OCI-LY7 (cell line): ENCODE results near the gene RNF182. TPM values are rescaled to one million over a fixed set of nuclear protein-coding genes. Genes with fewer than 3 reads are reported as not detected.

Experiments used
- BruUV-seq: library from RNA; stranded (reverse); fragments of 400-500 nt; replicated peaks from 2 replicates; lab custom pipeline; 2021; lab: Mats Ljungman, UMichigan
- CTCF ChIA-PET: fragments of 300-600 bp; sonication (Branson Sonifier 250); formaldehyde crosslinking; loops from one replicate; lab custom pipeline; 2022; ENCODE audit warnings: antibody characterized with exemption; ENCODE audit not compliant: unreplicated experiment; lab: Charles Lee
- POLR2A ChIA-PET: fragments of 300-600 bp; sonication (Branson Sonifier 250); formaldehyde crosslinking; loops from one replicate; lab custom pipeline; 2022; ENCODE audit warnings: antibody characterized with exemption; lab: Charles Lee
- DNase-seq: peaks from one replicate; pipeline ENCODE4 v3.0.0-alpha.2; 2015; ENCODE audit warnings: low spot score
- H2AFZ ChIP-seq: fragments of 200-600 bp; sonication (generic), shearing (Covaris generic); 2 replicates; pipeline ENCODE4 v1.6.1; 2014; ENCODE audit warnings: mild to moderate bottlenecking, antibody characterized with exemption, low read length, moderate library complexity
- H3K27ac ChIP-seq: fragments of 200-600 bp; sonication (generic); 2 replicates; pipeline ENCODE4 v1.5.1; 2014; ENCODE audit warnings: mixed run types, low read depth, mild to moderate bottlenecking, moderate library complexity, low read length, inconsistent platforms; ENCODE audit not compliant: poor library complexity, severe bottlenecking
- H3K36me3 ChIP-seq: fragments of 200-600 bp; sonication (generic); 2 replicates; pipeline ENCODE4 v1.6.1; 2014; ENCODE audit warnings: mild to moderate bottlenecking, antibody characterized with exemption, low read length, moderate library complexity, mixed read lengths; ENCODE audit not compliant: insufficient read depth
- H3K4me1 ChIP-seq: fragments of 200-600 bp; sonication (generic); 2 replicates; pipeline ENCODE4 v1.5.1; 2014; ENCODE audit warnings: mild to moderate bottlenecking, low read length; ENCODE audit not compliant: insufficient read depth, poor library complexity, severe bottlenecking
- H3K4me2 ChIP-seq: fragments of 200-600 bp; sonication (generic); 2 replicates; pipeline ENCODE4 v1.6.1; 2014; ENCODE audit warnings: mild to moderate bottlenecking, low read length
- H3K4me3 ChIP-seq: fragments of 200-600 bp; sonication (generic); 2 replicates; pipeline ENCODE4 v1.5.1; 2014; ENCODE audit warnings: mild to moderate bottlenecking, low read depth, low read length; ENCODE audit not compliant: poor library complexity, severe bottlenecking
- H3K79me2 ChIP-seq: fragments of 200-600 bp; sonication (generic); 2 replicates; pipeline ENCODE4 v1.6.1; 2016; ENCODE audit warnings: low read depth, mild to moderate bottlenecking, low read length, moderate library complexity, mixed read lengths; ENCODE audit not compliant: insufficient read depth
- H3K9me2 ChIP-seq: fragments of 200-600 bp; sonication (generic); 2 replicates; pipeline ENCODE4 v1.6.1; 2016; ENCODE audit warnings: mild to moderate bottlenecking, low read length, mixed read lengths; ENCODE audit not compliant: insufficient read depth
- H3K9me3 ChIP-seq: fragments of 200-600 bp; sonication (generic); 2 replicates; pipeline ENCODE4 v1.6.1; 2014; ENCODE audit warnings: mild to moderate bottlenecking, mixed run types, low read length, mixed read lengths
- H4K20me1 ChIP-seq: fragments of 200-600 bp; sonication (generic); 2 replicates; pipeline ENCODE4 v1.6.1; 2014; ENCODE audit warnings: mild to moderate bottlenecking, antibody characterized with exemption, low read length, moderate library complexity, mixed read lengths; ENCODE audit not compliant: insufficient read depth
- CTCF ChIP-seq: fragments of 200-600 bp; sonication (generic); conservative IDR thresholded peaks from 2 replicates; pipeline ENCODE4 v1.5.1; 2014; ENCODE audit warnings: mild to moderate bottlenecking, antibody characterized with exemption, low read length, moderate library complexity, mixed read lengths
- EZH2phosphoT487 ChIP-seq: fragments of 200-600 bp; sonication (generic); IDR thresholded peaks from 2 replicates; pipeline ENCODE4 v1.6.1; 2018; ENCODE audit warnings: low read depth, borderline replicate concordance, mild to moderate bottlenecking, mixed run types, antibody characterized with exemption, low read length, moderate library complexity, mixed read lengths
- intact Hi-C: fragments of 100-400 bp; cut with micrococcal nuclease; formaldehyde crosslinking; loops from one replicate; pipeline ENCODE4 v1.10.0; 2022; ENCODE audit not compliant: unreplicated experiment
- total RNA-seq, 2 experiments: library from RNA; depleted of rRNA in 1 of 2; stranded (reverse); fragments of >200 nt in 1 of 2; shearing (Covaris generic) in 1 of 2; gene quantifications; 2 replicates each; pipeline ENCODE4 v1.2.3, GENCODE V29; 2014 to 2022

RNF182 gene
- total RNA-seq, 2 experiments from 2014 or later = not detected

GRCh38 chr6:13911337-13911736, 13.4 kb upstream of the RNF182 start:
- intact Hi-C loops = no loop called here
- Histone ChIP-seq H3K27ac (no peak overlapping the region), H3K4me1 (no peaks in the 10 kb centered on the region), H3K9me3 (no peaks in the 10 kb centered on the region), H2AFZ (no peak overlapping the region), H3K9me2 (no peaks in the 10 kb centered on the region), H3K4me2 (no peak overlapping the region), H3K36me3 (no peaks in the 10 kb centered on the region), H3K79me2 (no peaks in the 10 kb centered on the region), H4K20me1 (no peaks in the 10 kb centered on the region), H3K4me3 (no peak overlapping the region)
- ChIA-PET POLR2A (interaction anchor here (0.5 to 0.8 kb wide), 2 partner anchors 44 to 155 kb away, joined by 3 read pairs; no protein-coding TSS in a partner anchor), CTCF (no interaction called here)
- no TSS peak for BruUV-seq
- DNase-seq = no peak
- TF ChIP-seq CTCF (no peak), EZH2phosphoT487 (no peak)

DNA sequence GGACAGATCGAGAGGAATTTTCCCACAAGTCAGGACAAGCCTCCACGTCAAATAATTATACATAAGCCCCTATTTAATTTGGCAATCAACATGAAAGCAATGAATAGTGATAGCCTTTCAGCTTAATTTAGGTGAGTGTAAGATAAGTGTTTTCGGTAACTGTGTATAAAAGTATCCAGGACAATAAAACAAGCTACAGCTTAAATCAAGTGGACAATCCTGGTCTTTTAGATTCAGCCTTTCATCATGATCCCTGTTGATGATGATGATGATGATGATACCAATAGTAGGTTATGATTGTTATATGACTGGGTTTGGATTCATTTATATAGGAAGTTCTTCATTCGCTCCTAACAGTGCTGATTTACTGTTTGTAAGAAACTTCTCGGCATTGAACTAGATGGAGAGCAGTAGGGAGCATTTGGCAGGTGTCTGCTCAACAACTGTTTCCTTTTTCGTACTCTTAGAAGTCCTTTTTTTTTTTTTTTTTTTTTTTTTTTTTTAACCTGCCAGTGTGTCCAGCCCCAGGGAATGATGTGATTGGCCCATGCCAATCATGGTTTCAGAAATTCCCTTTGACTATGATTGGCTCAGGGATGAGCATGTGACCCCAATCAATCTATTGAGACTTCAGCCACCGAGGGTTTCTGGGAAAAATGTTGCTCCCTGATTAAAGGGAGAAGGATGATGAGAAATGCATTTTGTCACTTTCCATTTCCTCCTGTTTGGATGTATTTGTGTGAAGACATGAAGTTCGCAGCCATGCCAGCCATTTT, 11.3 kb upstream of the RNF182 start:
- Histone ChIP-seq H3K4me2 (no peak overlapping the region), H3K9me3 (no peaks in the 10 kb centered on the region), H4K20me1 (no peaks in the 10 kb centered on the region), H2AFZ (no peak overlapping the region), H3K79me2 (no peaks in the 10 kb centered on the region), H3K36me3 (no peaks in the 10 kb centered on the region), H3K4me3 (no peak overlapping the region), H3K9me2 (no peaks in the 10 kb centered on the region), H3K4me1 (no peaks in the 10 kb centered on the region), H3K27ac (no peak overlapping the region)
- TF ChIP-seq CTCF = no peak
- intact Hi-C loops = no loop called here
- no TSS peak for BruUV-seq
- CTCF ChIA-PET = no interaction called here
- no peak for DNase-seq
- POLR2A ChIA-PET = no interaction called here

DNA sequence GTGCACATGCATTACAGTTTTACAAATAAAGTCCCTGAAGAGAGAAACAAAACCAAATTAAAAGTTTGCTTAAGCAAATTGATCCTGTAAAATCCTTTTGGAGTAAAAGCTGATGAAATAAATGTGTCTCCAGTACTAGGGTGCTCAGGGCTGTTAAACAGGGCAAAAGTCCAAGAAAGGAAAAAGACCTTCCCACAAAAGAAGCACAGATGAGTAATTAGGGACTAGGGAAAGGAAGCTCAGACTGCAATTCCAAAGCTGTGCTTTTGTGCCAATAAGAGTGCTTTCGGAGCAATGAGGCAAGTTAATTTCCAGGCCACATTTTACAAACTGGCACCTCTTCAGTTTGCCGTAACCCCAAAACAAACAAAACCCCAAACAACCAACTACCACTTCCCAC, 10.4 kb upstream of the RNF182 start:
- DNase-seq = no peak
- Histone ChIP-seq H3K4me2 (no peak overlapping the region), H3K4me1 (no peaks in the 10 kb centered on the region), H3K9me2 (no peaks in the 10 kb centered on the region), H3K27ac (no peak overlapping the region), H3K4me3 (no peak overlapping the region), H2AFZ (no peak overlapping the region), H3K9me3 (no peaks in the 10 kb centered on the region), H4K20me1 (no peaks in the 10 kb centered on the region), H3K36me3 (no peaks in the 10 kb centered on the region), H3K79me2 (no peaks in the 10 kb centered on the region)
- BruUV-seq = no TSS peak
- ChIA-PET POLR2A (interaction anchor here (0.7 kb wide), 1 partner anchor 75 kb away, joined by 3 read pairs; no protein-coding TSS in a partner anchor), CTCF (no interaction called here)
- TF ChIP-seq EZH2phosphoT487 = no peak
- TF ChIP-seq CTCF = no peak
- intact Hi-C loops = no loop called here
